Esophagus squamous epithelium (tissue), 5 donors: ENCODE measurements around the gene HMOX1. TPM values are rescaled to one million over a fixed set of nuclear protein-coding genes. Genes with fewer than 3 reads are reported as not detected.

Source experiments
- DNase-seq: peaks from one replicate; lab custom pipeline; 2025; lab: John Stamatoyannopoulos, UW
- H3K27ac ChIP-seq, 4 donors: fragments of 200-600 bp; sonication (generic); one replicate each; pipeline ENCODE4 v1.5.1; 2016 to 2019; ENCODE audit warnings: mild to moderate bottlenecking in 1 of 4
- H3K27me3 ChIP-seq, 4 donors: fragments of 200-600 bp; sonication (generic); 1 replicate in 3 of 4; 2 replicates in 1 of 4; pipeline versions ENCODE4 v1.5.1 to v1.6.0; 2017 to 2021; ENCODE audit warnings: antibody characterized with exemption in 1 of 4
- H3K36me3 ChIP-seq, 3 donors: fragments of 200-600 bp; sonication (generic); one replicate each; pipeline ENCODE4 v1.5.1; 2016 to 2019
- H3K4me1 ChIP-seq, 3 donors: fragments of 200-600 bp; sonication (generic); one replicate each; pipeline ENCODE4 v1.5.1; 2017 to 2019
- H3K4me3 ChIP-seq, 4 donors: fragments of 200-600 bp; sonication (generic); 1 replicate in 3 of 4; 2 replicates in 1 of 4; pipeline ENCODE4 v1.5.1; 2016 to 2019; ENCODE audit warnings: mild to moderate bottlenecking in 2 of 4, moderate library complexity in 1 of 4
- H3K9me3 ChIP-seq, 3 donors: fragments of 200-600 bp; sonication (generic); one replicate each; pipeline ENCODE4 v1.5.1; 2016 to 2019
- POLR2A ChIP-seq, 4 donors: fragments of 450-650 bp; IDR thresholded peaks; one replicate each; pipeline ENCODE4 v1.6.1; 2017; ENCODE audit warnings: antibody characterized with exemption in 4 of 4, mild to moderate bottlenecking in 4 of 4, moderate library complexity in 3 of 4
- WGBS, 2 donors: methylation state at CpG; one replicate each; pipeline ENCODE4 v1.1.5; 2018; 5-methylcytosine and 5-hydroxymethylcytosine counted together
- intact Hi-C: fragments of 100-400 bp; cut with DNase I; formaldehyde crosslinking; loops from one replicate; pipeline ENCODE4 v1.15.0; 2022
- total RNA-seq, 4 donors: library from RNA; depleted of rRNA; stranded (reverse); fragments of >200 nt; gene quantifications; one replicate each; pipeline ENCODE4 v1.1.0, GENCODE V29; 2016
- TF ChIP-seq, protein P1 (sequence below), 6 experiments: fragments of 450-650 bp in 4 of 6; fragments of 200-600 bp in 2 of 6; sonication (generic) in 2 of 6; IDR thresholded peaks; one replicate each; pipeline ENCODE4 v1.5.1; 2016 to 2019; ENCODE audit warnings: antibody characterized with exemption in 6 of 6, mild to moderate bottlenecking in 4 of 6, moderate library complexity in 4 of 6
- donor health status: DM: yes; HTN: yes; CAD: no.

HMOX1 gene, protein sequence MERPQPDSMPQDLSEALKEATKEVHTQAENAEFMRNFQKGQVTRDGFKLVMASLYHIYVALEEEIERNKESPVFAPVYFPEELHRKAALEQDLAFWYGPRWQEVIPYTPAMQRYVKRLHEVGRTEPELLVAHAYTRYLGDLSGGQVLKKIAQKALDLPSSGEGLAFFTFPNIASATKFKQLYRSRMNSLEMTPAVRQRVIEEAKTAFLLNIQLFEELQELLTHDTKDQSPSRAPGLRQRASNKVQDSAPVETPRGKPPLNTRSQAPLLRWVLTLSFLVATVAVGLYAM
- 10 to 100 TPM; 13.0 to 39.0 (median 18.3) TPM for total RNA-seq

- H3K4me1 ChIP-seq: peaks cover 13 to 71% (median 27%) of the 10 kb centered on the region in 3 donors
- peak within 1 kb of the TSS; percentile 44 to 67 (median 53) for H3K4me3 ChIP-seq
- no peaks in the 10 kb centered on the region for H3K9me3 ChIP-seq
- intact Hi-C loops: no loop called here
- H3K27me3 ChIP-seq: no peaks in the 10 kb centered on the region
- DNase-seq: peak; percentile 36
- 0 to 11% methylated on average over 7 to 19 of the region's 47 CpGs for WGBS, 2 donors
- TF ChIP-seq POLR2A (IDR thresholded peaks at IDR 0.05): peak in 2 of 4 donors; percentile 73 to 82
- TF ChIP-seq, protein P1, sequence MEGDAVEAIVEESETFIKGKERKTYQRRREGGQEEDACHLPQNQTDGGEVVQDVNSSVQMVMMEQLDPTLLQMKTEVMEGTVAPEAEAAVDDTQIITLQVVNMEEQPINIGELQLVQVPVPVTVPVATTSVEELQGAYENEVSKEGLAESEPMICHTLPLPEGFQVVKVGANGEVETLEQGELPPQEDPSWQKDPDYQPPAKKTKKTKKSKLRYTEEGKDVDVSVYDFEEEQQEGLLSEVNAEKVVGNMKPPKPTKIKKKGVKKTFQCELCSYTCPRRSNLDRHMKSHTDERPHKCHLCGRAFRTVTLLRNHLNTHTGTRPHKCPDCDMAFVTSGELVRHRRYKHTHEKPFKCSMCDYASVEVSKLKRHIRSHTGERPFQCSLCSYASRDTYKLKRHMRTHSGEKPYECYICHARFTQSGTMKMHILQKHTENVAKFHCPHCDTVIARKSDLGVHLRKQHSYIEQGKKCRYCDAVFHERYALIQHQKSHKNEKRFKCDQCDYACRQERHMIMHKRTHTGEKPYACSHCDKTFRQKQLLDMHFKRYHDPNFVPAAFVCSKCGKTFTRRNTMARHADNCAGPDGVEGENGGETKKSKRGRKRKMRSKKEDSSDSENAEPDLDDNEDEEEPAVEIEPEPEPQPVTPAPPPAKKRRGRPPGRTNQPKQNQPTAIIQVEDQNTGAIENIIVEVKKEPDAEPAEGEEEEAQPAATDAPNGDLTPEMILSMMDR (IDR thresholded peaks at IDR 0.05): peak in 1 of 6 experiments; percentile 35
- H3K36me3 ChIP-seq: peaks cover 0 to 22% (median 0%) of the 10 kb centered on the region in 3 donors
- H3K27ac ChIP-seq: peak within 1 kb of the TSS; percentile 76 to 86 (median 80)
These were observed at the start of gene HMOX1 for GRCh38 chr22:35380537-35381423. Gene HMOX1 (plus strand): TSS chr22:35381096. CDS start chr22:35381174, 78 bp downstream.

- TF ChIP-seq, protein P1 (IDR thresholded peaks at IDR 0.05): no peak
- TF ChIP-seq POLR2A (IDR thresholded peaks at IDR 0.05): no peak
- peaks cover 29 to 100% (median 50%) of the 10 kb centered on the region in 3 donors for H3K36me3 ChIP-seq
These were observed 48.6 kb upstream of the HMOX1 start for GRCh38 chr22:35332278-35332677.

DNA sequence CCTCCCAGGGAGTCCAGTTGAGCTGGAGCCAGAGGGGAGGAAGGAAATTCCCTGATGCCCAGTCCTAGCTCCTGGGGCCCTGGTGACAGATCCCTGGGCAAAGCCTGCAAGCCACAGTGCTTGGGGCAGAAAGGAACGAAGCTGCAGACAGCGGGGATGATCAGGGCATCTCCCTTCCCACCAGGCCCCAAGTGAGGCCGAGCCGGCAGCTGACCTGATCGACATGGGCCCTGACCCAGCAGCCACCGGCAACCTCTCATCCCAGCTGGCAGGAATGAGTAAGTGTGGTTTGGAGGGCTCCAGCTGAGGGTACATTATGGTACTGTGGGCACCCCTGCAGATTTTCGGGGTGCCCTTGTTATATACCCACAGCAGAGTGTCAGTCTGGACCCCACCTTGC lies 47.7 kb upstream of the HMOX1 start:
- WGBS, 2 donors: 93% methylated on average over 3 to 6 of the region's 7 CpGs
- Histone ChIP-seq H3K27me3 (no peaks in the 10 kb centered on the region), H3K4me1 (peaks cover 8 to 18% (median 14%) of the 10 kb centered on the region in 3 donors), H3K4me3 (no peak overlapping the region), H3K27ac (no peak overlapping the region), H3K9me3 (no peaks in the 10 kb centered on the region), H3K36me3 (peaks cover 29 to 100% (median 46%) of the 10 kb centered on the region in 3 donors)
- intact Hi-C loops: no loop called here
- TF ChIP-seq POLR2A (IDR thresholded peaks at IDR 0.05): no peak
- TF ChIP-seq, protein P1 (IDR thresholded peaks at IDR 0.05): no peak
- DNase-seq: no peak

More at GRCh38 chr22:35332278-35332677, 48.6 kb upstream of the HMOX1 start:
- peaks cover 8 to 18% (median 14%) of the 10 kb centered on the region in 3 donors for H3K4me1 ChIP-seq
- no peak for DNase-seq
- intact Hi-C loops: no loop called here
- no peaks in the 10 kb centered on the region for H3K9me3 ChIP-seq
- H3K27ac ChIP-seq: no peak overlapping the region
- H3K4me3 ChIP-seq: no peak overlapping the region
- WGBS, 2 donors: 77 to 85% methylated on average over 6 of the region's 6 CpGs
- H3K27me3 ChIP-seq: no peaks in the 10 kb centered on the region

DNA sequence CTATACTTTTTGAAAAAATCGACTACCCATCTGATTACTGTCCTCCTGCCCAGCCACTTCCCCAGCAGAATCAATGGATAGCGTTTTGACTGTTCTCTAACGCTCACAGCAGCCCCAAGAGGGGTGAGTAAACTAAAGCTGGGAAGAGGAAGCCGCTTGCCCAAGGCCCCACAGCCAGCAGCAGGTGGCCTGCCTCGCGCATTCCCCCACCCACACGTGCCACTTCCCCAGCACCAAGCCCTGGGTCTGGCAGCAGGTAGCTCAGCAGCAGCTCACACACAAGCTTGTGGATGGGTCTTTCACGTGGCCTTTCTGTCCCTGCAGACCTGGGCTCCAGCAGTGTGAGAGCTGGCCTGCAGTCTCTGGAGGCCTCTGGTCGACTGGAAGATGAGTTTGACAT lies 46.9 kb upstream of the HMOX1 start:
- H3K36me3 ChIP-seq: peaks cover 29 to 100% (median 46%) of the 10 kb centered on the region in 3 donors
- H3K4me3 ChIP-seq: no peak overlapping the region
- intact Hi-C loops: no loop called here
- no peaks in the 10 kb centered on the region for H3K27me3 ChIP-seq
- WGBS, 2 donors: 38 to 51% methylated on average over 1 to 6 of the region's 9 CpGs
- H3K4me1 ChIP-seq: peaks cover 8 to 18% (median 14%) of the 10 kb centered on the region in 3 donors
- TF ChIP-seq, protein P1 (IDR thresholded peaks at IDR 0.05): no peak
- no peak for TF ChIP-seq POLR2A (IDR thresholded peaks at IDR 0.05)
- DNase-seq: no peak
- H3K9me3 ChIP-seq: no peaks in the 10 kb centered on the region
- H3K27ac ChIP-seq: no peak overlapping the region
